Breast epithelium (tissue), 4 donors: Measurements from ENCODE around the gene NRP1. TPM values are rescaled to one million over a fixed set of nuclear protein-coding genes. Genes with fewer than 3 reads are reported as not detected.

ENCODE experiments used
- DNase-seq, 2 donors: peaks; one replicate each; pipeline ENCODE4 v3.0.0-alpha.2; 2019; ENCODE audit warnings: low spot score in 2 of 2
- H3K27ac ChIP-seq, 2 donors: fragments of 200-600 bp; sonication (generic) in 1 of 2; one replicate each; pipeline ENCODE4 v1.5.1; 2016 to 2019; ENCODE audit warnings: mild to moderate bottlenecking in 1 of 2
- H3K27me3 ChIP-seq, 2 donors: fragments of 200-600 bp; sonication (generic) in 1 of 2; one replicate each; pipeline versions ENCODE4 v1.5.1 to v1.6.0; 2017 to 2019; ENCODE audit warnings: control low read depth in 1 of 2, mild to moderate bottlenecking in 1 of 2
- H3K36me3 ChIP-seq: fragments of 200-600 bp; one replicate; pipeline ENCODE4 v1.5.1; 2019
- H3K4me1 ChIP-seq, 2 donors: fragments of 200-600 bp; sonication (generic); one replicate each; pipeline ENCODE4 v1.5.1; 2016 to 2019; ENCODE audit warnings: control low read depth in 1 of 2
- H3K4me3 ChIP-seq, 3 donors: fragments of 200-600 bp; sonication (generic); 1 replicate in 2 of 3; 2 replicates in 1 of 3; pipeline ENCODE4 v1.5.1; 2016 to 2019; ENCODE audit warnings: mild to moderate bottlenecking in 3 of 3, moderate library complexity in 2 of 3
- H3K9me3 ChIP-seq, 2 donors: fragments of 200-600 bp; sonication (generic) in 1 of 2; one replicate each; pipeline ENCODE4 v1.5.1; 2016 to 2019; ENCODE audit warnings: control low read depth in 1 of 2
- POLR2A ChIP-seq: fragments of 450-650 bp; IDR thresholded peaks from one replicate; pipeline ENCODE4 v1.6.1; 2016; ENCODE audit warnings: antibody characterized with exemption, mild to moderate bottlenecking, moderate library complexity
- POLR2AphosphoS5 ChIP-seq, 3 donors: sonication (generic); formaldehyde crosslinking; IDR thresholded peaks; one replicate each; pipeline ENCODE4 v1.6.1; 2017; ENCODE audit warnings: antibody characterized with exemption in 3 of 3
- intact Hi-C: fragments of 100-400 bp; cut with DNase I; formaldehyde crosslinking; loops from one replicate; pipeline ENCODE4 v1.15.1; 2023; ENCODE audit warnings: low total_unique reads
- total RNA-seq, 3 donors: library from RNA; depleted of rRNA; stranded (reverse); fragments of >200 nt; gene quantifications; one replicate each; pipeline ENCODE4 v1.1.0, GENCODE V29; 2016
- TF ChIP-seq, protein P1 (sequence below), 3 donors: fragments of 450-650 bp; IDR thresholded peaks; one replicate each; pipeline ENCODE4 v1.5.1; 2016 to 2017; ENCODE audit warnings: antibody characterized with exemption in 3 of 3, mild to moderate bottlenecking in 3 of 3, moderate library complexity in 3 of 3

NRP1 gene
- total RNA-seq, 3 donors from 2014 or later, result 50.8 to 76.0 (median 74.7) TPM

DNA sequence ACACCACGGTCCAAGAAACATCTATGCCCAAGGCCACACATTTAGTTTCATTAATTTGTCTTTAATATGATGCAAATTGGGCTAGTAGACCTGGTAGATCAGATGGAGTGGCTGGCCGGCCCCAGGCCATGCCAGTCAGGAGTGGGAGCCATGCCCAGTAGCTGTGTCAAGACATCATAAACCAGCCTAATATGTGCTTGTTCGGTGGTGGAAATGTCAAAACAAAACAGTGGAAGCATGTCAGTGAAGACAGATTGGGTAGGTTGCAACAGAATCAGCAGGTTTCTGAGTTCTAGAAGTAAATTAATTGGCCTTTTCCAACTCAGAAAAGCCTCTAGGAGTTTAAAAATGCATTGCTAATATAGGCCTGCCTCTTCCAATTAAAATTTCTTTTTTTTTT lies 124.7 kb downstream of the NRP1 start:
- Histone ChIP-seq H3K4me1 (no peaks in the 10 kb centered on the region), H3K27ac (no peak overlapping the region), H3K27me3 (no peaks in the 10 kb centered on the region), H3K4me3 (no peak overlapping the region), H3K9me3 (no peaks in the 10 kb centered on the region), H3K36me3 (no peaks in the 10 kb centered on the region)
- no peak for DNase-seq
- TF ChIP-seq, protein P1, sequence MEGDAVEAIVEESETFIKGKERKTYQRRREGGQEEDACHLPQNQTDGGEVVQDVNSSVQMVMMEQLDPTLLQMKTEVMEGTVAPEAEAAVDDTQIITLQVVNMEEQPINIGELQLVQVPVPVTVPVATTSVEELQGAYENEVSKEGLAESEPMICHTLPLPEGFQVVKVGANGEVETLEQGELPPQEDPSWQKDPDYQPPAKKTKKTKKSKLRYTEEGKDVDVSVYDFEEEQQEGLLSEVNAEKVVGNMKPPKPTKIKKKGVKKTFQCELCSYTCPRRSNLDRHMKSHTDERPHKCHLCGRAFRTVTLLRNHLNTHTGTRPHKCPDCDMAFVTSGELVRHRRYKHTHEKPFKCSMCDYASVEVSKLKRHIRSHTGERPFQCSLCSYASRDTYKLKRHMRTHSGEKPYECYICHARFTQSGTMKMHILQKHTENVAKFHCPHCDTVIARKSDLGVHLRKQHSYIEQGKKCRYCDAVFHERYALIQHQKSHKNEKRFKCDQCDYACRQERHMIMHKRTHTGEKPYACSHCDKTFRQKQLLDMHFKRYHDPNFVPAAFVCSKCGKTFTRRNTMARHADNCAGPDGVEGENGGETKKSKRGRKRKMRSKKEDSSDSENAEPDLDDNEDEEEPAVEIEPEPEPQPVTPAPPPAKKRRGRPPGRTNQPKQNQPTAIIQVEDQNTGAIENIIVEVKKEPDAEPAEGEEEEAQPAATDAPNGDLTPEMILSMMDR (IDR thresholded peaks at IDR 0.05), result no peak
- TF ChIP-seq POLR2AphosphoS5 (IDR thresholded peaks at IDR 0.05) (no peak), POLR2A (no peak)
- intact Hi-C loops, result no loop called here

DNA sequence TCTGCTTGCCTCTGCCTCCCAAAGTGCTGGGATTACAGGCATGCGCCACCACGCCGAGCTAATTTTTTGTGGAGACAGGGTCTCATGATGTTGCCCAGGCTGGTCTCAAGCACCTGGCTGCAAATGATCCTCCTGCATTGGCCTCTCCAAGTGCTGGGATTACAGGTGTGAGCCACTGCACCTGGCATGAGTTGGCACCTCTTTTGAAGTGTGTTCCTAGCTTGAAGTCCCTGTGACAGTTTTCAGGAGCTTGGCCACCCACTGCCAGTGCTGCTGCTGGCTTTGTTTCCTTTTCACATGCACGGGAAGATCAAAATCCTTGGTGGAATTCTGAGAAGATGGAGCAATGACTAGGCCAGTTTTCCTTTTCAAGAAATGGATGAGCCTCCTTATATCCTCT lies 126.3 kb downstream of the NRP1 start:
- H3K9me3 ChIP-seq, result no peaks in the 10 kb centered on the region
- intact Hi-C loops, result no loop called here
- H3K36me3 ChIP-seq, result no peaks in the 10 kb centered on the region
- H3K4me1 ChIP-seq, result no peaks in the 10 kb centered on the region
- H3K4me3 ChIP-seq, result no peak overlapping the region
- no peak for DNase-seq
- H3K27me3 ChIP-seq, result no peaks in the 10 kb centered on the region
- no peak overlapping the region for H3K27ac ChIP-seq
- no peak for TF ChIP-seq POLR2A
- TF ChIP-seq, protein P1 (IDR thresholded peaks at IDR 0.05), result no peak
- no peak for TF ChIP-seq POLR2AphosphoS5 (IDR thresholded peaks at IDR 0.05)

DNA sequence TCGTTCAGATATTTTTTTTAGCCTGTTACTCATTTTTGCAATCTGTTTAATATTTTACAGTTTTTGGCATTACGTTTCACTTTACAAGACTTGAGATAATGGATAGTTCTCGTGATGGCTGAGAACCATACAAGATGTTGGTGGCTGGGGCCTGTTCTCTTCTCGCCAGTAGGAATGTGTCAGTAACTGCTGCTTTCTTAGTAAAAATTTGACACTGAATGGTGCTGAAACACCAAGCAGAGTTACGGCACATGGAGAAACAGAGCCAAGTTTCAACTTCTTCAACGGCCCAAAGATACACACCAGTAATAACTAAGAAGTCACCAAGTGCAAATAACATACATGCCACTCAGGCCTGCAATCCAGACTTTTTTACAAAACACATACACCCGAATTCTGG lies 130.4 kb downstream of the NRP1 start:
- TF ChIP-seq POLR2A, result no peak
- no peak for TF ChIP-seq POLR2AphosphoS5 (IDR thresholded peaks at IDR 0.05)
- TF ChIP-seq, protein P1 (IDR thresholded peaks at IDR 0.05), result no peak
- H3K27me3 ChIP-seq, result no peaks in the 10 kb centered on the region
- intact Hi-C loops, result no loop called here
- no peaks in the 10 kb centered on the region for H3K36me3 ChIP-seq
- no peak overlapping the region for H3K4me3 ChIP-seq
- H3K4me1 ChIP-seq, result no peaks in the 10 kb centered on the region
- DNase-seq, result no peak
- no peak overlapping the region for H3K27ac ChIP-seq
- H3K9me3 ChIP-seq, result no peaks in the 10 kb centered on the region

DNA sequence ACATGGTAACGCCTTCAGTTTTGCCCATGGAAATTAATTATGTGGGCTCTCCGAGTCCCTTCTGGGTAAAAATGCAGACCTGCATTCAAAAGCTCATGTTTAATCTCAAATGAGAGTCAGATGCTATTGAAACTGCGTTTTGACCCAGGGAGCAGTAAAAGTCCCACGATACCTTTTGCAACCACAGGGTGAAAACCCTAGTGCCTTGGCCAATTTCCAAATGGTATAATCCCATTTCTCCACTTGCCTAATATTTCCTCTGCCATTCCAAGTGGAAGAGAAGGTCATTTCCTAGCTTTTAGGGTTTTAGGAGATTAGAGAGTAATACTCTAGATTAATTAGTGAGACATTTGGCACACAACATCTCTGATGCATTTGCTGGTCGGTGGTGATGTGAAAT lies 132.5 kb downstream of the NRP1 start:
- Histone ChIP-seq H3K9me3 (no peaks in the 10 kb centered on the region), H3K27me3 (no peaks in the 10 kb centered on the region), H3K4me1 (no peaks in the 10 kb centered on the region), H3K27ac (no peak overlapping the region), H3K4me3 (no peak overlapping the region), H3K36me3 (no peaks in the 10 kb centered on the region)
- TF ChIP-seq POLR2A, result no peak
- TF ChIP-seq POLR2AphosphoS5 (IDR thresholded peaks at IDR 0.05), result no peak
- TF ChIP-seq, protein P1 (IDR thresholded peaks at IDR 0.05), result no peak
- intact Hi-C loops, result no loop called here
- DNase-seq, result no peak

DNA sequence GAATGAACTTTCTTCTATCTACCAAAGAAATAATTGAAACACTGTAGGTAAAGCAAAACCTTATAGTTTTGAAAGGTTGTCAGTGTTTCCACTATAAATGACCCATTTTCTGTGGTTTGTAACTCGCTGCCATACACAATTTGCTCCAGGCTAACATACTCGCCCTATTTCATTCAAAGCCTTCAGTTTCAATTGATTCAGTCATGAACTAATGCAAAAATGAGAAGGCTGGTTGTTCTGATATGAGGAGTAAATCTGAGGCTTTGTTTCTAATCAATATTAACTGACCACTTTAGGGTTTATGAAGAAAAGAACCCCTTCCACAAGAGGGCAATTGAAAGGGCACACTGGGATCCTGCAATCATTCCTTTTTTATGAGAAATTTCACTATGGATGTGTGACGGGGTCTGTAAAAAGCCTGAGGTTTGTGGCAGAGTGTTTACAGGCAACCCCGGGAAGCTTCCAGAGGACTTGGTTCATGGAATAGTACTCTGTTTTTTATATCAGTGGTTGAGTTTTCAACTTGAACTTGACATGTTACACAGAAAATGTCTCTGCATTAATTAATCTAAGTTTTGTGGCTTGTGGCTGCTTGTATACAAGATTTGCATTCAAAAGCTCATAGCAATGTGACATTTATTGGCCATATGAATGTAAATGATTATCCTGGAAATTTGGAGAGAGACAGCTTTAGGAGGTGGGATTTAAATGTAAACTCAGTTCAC lies 133.2 kb downstream of the NRP1 start:
- no peak overlapping the region for H3K4me3 ChIP-seq
- no peaks in the 10 kb centered on the region for H3K36me3 ChIP-seq
- intact Hi-C loops, result no loop called here
- no peaks in the 10 kb centered on the region for H3K27me3 ChIP-seq
- H3K27ac ChIP-seq, result no peak overlapping the region
- no peaks in the 10 kb centered on the region for H3K9me3 ChIP-seq
- H3K4me1 ChIP-seq, result no peaks in the 10 kb centered on the region
- TF ChIP-seq, protein P1 (IDR thresholded peaks at IDR 0.05), result no peak
- no peak for DNase-seq
